Right lobe of liver (tissue), 4 donors: ENCODE measurements around the gene EVC.

ENCODE experiments used
- POLR2A ChIP-seq: fragments of 450-650 bp; IDR thresholded peaks from one replicate; pipeline ENCODE4 v1.6.1; 2017; ENCODE audit warnings: antibody characterized with exemption, mild to moderate bottlenecking
- TF ChIP-seq, protein P1 (sequence below), 4 donors: fragments of 200-600 bp in 3 of 4; fragments of 450-650 bp in 1 of 4; IDR thresholded peaks; one replicate each; pipeline versions ENCODE4 v1.5.1 to v1.8.0; 2016 to 2022; ENCODE audit warnings: antibody characterized with exemption in 4 of 4, mild to moderate bottlenecking in 2 of 4
- donor health status: DM: no; HTN: no; CAD: no.
- donor health status: DM: no; HTN: no; CAD: no.
- donor health status: DM: no; HTN: yes; CAD: no.

GRCh38 chr4:5789141-5789540 is 78.1 kb downstream of the EVC start:
- TF ChIP-seq POLR2A = no peak
- TF ChIP-seq, protein P1, sequence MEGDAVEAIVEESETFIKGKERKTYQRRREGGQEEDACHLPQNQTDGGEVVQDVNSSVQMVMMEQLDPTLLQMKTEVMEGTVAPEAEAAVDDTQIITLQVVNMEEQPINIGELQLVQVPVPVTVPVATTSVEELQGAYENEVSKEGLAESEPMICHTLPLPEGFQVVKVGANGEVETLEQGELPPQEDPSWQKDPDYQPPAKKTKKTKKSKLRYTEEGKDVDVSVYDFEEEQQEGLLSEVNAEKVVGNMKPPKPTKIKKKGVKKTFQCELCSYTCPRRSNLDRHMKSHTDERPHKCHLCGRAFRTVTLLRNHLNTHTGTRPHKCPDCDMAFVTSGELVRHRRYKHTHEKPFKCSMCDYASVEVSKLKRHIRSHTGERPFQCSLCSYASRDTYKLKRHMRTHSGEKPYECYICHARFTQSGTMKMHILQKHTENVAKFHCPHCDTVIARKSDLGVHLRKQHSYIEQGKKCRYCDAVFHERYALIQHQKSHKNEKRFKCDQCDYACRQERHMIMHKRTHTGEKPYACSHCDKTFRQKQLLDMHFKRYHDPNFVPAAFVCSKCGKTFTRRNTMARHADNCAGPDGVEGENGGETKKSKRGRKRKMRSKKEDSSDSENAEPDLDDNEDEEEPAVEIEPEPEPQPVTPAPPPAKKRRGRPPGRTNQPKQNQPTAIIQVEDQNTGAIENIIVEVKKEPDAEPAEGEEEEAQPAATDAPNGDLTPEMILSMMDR (IDR thresholded peaks at IDR 0.05) = no peak
